ENCODE measurements around the gene ANKRD33B.

GRCh38 chr5:10538103-10538788 is 25.6 kb upstream of the ANKRD33B start:
- TF ChIP-seq CTCF (IDR thresholded peaks at IDR 0.05; ENCODE audit: borderline replicate concordance, extremely low read depth, low read length, poor library complexity, severe bottlenecking) (no peak), EZH2 (IDR thresholded peaks at IDR 0.05; ENCODE audit: borderline replicate concordance, low read depth, low read length, severe bottlenecking) (no peak)

Measured in DND-41 (cell line).